Measurements from ENCODE around the gene ID2. TPM values are rescaled to one million over a fixed set of nuclear protein-coding genes. Genes with fewer than 3 reads are reported as not detected.

The ID2 gene
- total and polyA plus RNA-seq, 2 of the 13 experiments (the other 11 are each of a cell fraction or from before 2014, with no cell fraction given): 214 to 719 TPM

DNA sequence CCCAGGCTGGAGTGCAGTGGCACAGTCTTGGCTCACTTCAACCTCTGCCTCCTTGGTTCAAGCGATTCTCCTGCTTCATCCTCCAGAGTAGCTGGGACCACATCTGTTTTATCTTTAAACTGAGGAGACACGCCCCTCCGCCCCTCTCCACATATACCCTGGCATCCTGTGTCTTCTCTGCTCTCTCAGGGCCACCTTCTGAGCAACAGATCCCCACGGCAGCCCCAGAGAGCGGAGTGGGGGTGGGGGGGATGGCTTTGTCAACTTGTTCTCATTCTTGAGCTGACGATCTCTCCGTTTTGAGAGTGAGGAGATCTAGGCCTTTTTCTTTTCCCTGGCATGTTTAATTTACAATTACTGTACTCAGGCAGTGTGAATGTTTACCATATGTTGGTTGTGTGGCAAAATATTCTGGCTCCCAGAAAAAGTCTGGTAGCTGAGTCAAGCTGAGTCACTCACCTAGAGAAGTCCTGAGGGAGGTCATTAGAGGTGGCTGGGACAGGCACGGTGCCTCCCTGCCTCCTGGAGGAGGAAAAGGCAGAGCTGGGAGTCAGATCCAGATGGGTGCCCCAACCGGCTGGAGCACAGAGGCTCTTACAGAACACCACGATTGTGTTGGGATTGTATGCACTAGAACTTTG lies 19.5 kb upstream of the ID2 start:
- 51% methylated on average over 10 of the region's 10 CpGs for WGBS (ENCODE audit: low lambda C conversion rate)
- ATAC-seq: peak; percentile 6; the same call in 1 of the 3 replicates
- H3K27ac ChIP-seq (ENCODE audit: extremely low read length, insufficient read depth, low read length): no peak overlapping the region
- TF ChIP-seq MAFF (IDR thresholded peaks at IDR 0.05; ENCODE audit: low read depth, low read length): 0 out of 2 replicates have a peak, but pooled peaks have one; percentile 1
- TF ChIP-seq, protein P1, sequence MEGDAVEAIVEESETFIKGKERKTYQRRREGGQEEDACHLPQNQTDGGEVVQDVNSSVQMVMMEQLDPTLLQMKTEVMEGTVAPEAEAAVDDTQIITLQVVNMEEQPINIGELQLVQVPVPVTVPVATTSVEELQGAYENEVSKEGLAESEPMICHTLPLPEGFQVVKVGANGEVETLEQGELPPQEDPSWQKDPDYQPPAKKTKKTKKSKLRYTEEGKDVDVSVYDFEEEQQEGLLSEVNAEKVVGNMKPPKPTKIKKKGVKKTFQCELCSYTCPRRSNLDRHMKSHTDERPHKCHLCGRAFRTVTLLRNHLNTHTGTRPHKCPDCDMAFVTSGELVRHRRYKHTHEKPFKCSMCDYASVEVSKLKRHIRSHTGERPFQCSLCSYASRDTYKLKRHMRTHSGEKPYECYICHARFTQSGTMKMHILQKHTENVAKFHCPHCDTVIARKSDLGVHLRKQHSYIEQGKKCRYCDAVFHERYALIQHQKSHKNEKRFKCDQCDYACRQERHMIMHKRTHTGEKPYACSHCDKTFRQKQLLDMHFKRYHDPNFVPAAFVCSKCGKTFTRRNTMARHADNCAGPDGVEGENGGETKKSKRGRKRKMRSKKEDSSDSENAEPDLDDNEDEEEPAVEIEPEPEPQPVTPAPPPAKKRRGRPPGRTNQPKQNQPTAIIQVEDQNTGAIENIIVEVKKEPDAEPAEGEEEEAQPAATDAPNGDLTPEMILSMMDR (CRISPR knock-in tag; IDR thresholded peaks at IDR 0.05): peak; percentile 15; the same call in 1 of the 2 replicates
- TF ChIP-seq NFE2 (CRISPR knock-in tag; IDR thresholded peaks at IDR 0.05): peak; percentile 58; the same call in 1 of the 2 replicates
- 0 out of 2 replicates have a peak, but pooled peaks have one; percentile 29 for TF ChIP-seq RXRA (CRISPR knock-in tag; IDR thresholded peaks at IDR 0.05)
- peak; percentile 26; the same call in 1 of the 2 replicates for TF ChIP-seq RARA (CRISPR knock-in tag; IDR thresholded peaks at IDR 0.05)
- TF ChIP-seq, protein P2, sequence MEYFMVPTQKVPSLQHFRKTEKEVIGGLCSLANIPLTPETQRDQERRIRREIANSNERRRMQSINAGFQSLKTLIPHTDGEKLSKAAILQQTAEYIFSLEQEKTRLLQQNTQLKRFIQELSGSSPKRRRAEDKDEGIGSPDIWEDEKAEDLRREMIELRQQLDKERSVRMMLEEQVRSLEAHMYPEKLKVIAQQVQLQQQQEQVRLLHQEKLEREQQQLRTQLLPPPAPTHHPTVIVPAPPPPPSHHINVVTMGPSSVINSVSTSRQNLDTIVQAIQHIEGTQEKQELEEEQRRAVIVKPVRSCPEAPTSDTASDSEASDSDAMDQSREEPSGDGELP (IDR thresholded peaks at IDR 0.05; ENCODE audit: borderline replicate concordance, low read depth): peak; percentile 16; the same call in 1 of the 2 replicates
- peak; percentile 42; the same call in 1 of the 2 replicates for TF ChIP-seq SAP130 (CRISPR knock-in tag; IDR thresholded peaks at IDR 0.05; ENCODE audit: low read depth)
- peak in 1 of 2 experiments; percentile 41; a peak in 1 of 4 replicates for TF ChIP-seq EP300 (IDR thresholded peaks at IDR 0.05; ENCODE audit: low read depth in 2 of 2, low read length in 2 of 2)
- no peak for TF ChIP-seq EP300 (CRISPR knock-in tag; IDR thresholded peaks at IDR 0.05; ENCODE audit: borderline replicate concordance)
- peak; percentile 24; the same call in 1 of the 2 replicates for TF ChIP-seq STAG1 (CRISPR knock-in tag; IDR thresholded peaks at IDR 0.05)
- TF ChIP-seq NFE2L2 (IDR thresholded peaks at IDR 0.05; ENCODE audit: low read length): peak; percentile 68; the same call in 1 of the 2 replicates
- 0 out of 4 replicates have a peak, but pooled peaks of 1 of the 2 experiments have one; percentile 15 for TF ChIP-seq NR2F1 (CRISPR knock-in tag; IDR thresholded peaks at IDR 0.05)
- TF ChIP-seq, protein P3, sequence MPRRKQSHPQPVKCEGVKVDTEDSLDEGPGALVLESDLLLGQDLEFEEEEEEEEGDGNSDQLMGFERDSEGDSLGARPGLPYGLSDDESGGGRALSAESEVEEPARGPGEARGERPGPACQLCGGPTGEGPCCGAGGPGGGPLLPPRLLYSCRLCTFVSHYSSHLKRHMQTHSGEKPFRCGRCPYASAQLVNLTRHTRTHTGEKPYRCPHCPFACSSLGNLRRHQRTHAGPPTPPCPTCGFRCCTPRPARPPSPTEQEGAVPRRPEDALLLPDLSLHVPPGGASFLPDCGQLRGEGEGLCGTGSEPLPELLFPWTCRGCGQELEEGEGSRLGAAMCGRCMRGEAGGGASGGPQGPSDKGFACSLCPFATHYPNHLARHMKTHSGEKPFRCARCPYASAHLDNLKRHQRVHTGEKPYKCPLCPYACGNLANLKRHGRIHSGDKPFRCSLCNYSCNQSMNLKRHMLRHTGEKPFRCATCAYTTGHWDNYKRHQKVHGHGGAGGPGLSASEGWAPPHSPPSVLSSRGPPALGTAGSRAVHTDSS (CRISPR knock-in tag; conservative IDR thresholded peaks at IDR 0.05): no peak
- TF ChIP-seq, protein P4, sequence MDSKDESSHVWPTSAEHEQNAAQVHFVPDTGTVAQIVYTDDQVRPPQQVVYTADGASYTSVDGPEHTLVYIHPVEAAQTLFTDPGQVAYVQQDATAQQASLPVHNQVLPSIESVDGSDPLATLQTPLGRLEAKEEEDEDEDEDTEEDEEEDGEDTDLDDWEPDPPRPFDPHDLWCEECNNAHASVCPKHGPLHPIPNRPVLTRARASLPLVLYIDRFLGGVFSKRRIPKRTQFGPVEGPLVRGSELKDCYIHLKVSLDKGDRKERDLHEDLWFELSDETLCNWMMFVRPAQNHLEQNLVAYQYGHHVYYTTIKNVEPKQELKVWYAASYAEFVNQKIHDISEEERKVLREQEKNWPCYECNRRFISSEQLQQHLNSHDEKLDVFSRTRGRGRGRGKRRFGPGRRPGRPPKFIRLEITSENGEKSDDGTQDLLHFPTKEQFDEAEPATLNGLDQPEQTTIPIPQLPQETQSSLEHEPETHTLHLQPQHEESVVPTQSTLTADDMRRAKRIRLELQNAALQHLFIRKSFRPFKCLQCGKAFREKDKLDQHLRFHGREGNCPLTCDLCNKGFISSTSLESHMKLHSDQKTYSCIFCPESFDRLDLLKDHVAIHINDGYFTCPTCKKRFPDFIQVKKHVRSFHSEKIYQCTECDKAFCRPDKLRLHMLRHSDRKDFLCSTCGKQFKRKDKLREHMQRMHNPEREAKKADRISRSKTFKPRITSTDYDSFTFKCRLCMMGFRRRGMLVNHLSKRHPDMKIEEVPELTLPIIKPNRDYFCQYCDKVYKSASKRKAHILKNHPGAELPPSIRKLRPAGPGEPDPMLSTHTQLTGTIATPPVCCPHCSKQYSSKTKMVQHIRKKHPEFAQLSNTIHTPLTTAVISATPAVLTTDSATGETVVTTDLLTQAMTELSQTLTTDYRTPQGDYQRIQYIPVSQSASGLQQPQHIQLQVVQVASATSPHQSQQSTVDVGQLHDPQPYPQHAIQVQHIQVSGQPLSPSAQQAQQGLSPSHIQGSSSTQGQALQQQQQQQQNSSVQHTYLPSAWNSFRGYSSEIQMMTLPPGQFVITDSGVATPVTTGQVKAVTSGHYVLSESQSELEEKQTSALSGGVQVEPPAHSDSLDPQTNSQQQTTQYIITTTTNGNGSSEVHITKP (CRISPR knock-in tag; IDR thresholded peaks at IDR 0.05; ENCODE audit: low read depth): 0 out of 2 replicates have a peak, but pooled peaks have one; percentile 1

More for the DNA sequence above, 19.5 kb upstream of the ID2 start:
- H3K4me3 ChIP-seq (replicated peaks in 1 of 3; ENCODE audit: insufficient read depth in 1 of 3, low read depth in 2 of 3, low read length in 3 of 3): no peak overlapping the region
- H3K36me3 ChIP-seq (replicated peaks in 1 of 2; ENCODE audit: control insufficient read depth in 1 of 2, insufficient read depth in 2 of 2, low read length in 2 of 2): no peaks in the 10 kb centered on the region
- H3K9me3 ChIP-seq (ENCODE audit: low read length): no peaks in the 10 kb centered on the region
- no peaks in the 10 kb centered on the region for H3K27me3 ChIP-seq (ENCODE audit: control insufficient read depth in 1 of 2, insufficient read depth in 2 of 2, low read length in 2 of 2)
- ChIA-PET POLR2A (interaction anchor here (0.8 to 4.0 kb wide), 4 partner anchors 18 to 88 kb away, joined by 3 to 49 read pairs (median 4); partner anchors contain the start of gene ID2), CTCF (ENCODE audit: low intra/inter-chr PET ratio, low total read pairs) (interaction anchor here (1.5 kb wide), 1 partner anchor 35 kb away, joined by 3 read pairs; no protein-coding TSS in a partner anchor)
- H3K4me1 ChIP-seq (ENCODE audit: insufficient read depth, low read length): peaks cover 56% of the 10 kb centered on the region
- H2AFZ ChIP-seq (ENCODE audit: low read length): no peak overlapping the region
- BruUV-seq (replicated peaks): no TSS peak
- peak overlapping the region; percentile 40 for H3K4me2 ChIP-seq (ENCODE audit: low read depth, low read length)
- peak; percentile 63 for DNase-seq (ENCODE audit: low spot score)
- H3K9ac ChIP-seq (ENCODE audit: insufficient read depth, low read depth, low read length): no peak overlapping the region
- H3K79me2 ChIP-seq (ENCODE audit: insufficient read depth, low read length): no peaks in the 10 kb centered on the region
- in situ Hi-C loops (cut with HindIII; ENCODE audit: extremely low pct_ligation_motif_present, low pct_unique_long_range_greater_than_20kb) (no loop called here), intact Hi-C loops (cut with micrococcal nuclease; ENCODE audit: unreplicated experiment) (no loop called here)
- no peaks in the 10 kb centered on the region for H4K20me1 ChIP-seq (ENCODE audit: insufficient read depth, low read length)
- FAIRE-seq: peak; percentile 12

Data from HepG2 (cell line).